MCF 10A (cell line): ENCODE data around the gene FGG. TPM values are rescaled to one million over a fixed set of nuclear protein-coding genes. Genes with fewer than 3 reads are reported as not detected.
A peak's percentile ranks its signal among the peaks of the same experiment; 100 is the strongest.

Experiments used
- BruUV-seq: library from RNA; stranded (reverse); fragments of 400-500 nt; replicated peaks from 2 replicates; lab custom pipeline; 2021; lab: Mats Ljungman, UMichigan
- CTCF ChIA-PET: fragments of 300-600 bp; sonication (Branson Sonifier 250); formaldehyde crosslinking; extraction: SDS; loops from one replicate; lab custom pipeline; 2021; ENCODE audit warnings: antibody characterized with exemption, inconsistent platforms; lab: Yijun Ruan, JAX
- POLR2A ChIA-PET: fragments of 300-600, 350-650 bp; sonication (Branson Sonifier 250); formaldehyde crosslinking; extraction: SDS; loops from one replicate; lab custom pipeline; 2020; ENCODE audit warnings: antibody characterized with exemption, inconsistent platforms; lab: Yijun Ruan, JAX
- DNase-seq: peaks from one replicate; pipeline ENCODE4 v3.0.0-alpha.2; 2018; ENCODE audit not compliant: unreplicated experiment
- H3K27ac Mint-ChIP-seq: one replicate; pipeline ENCODE4 v1.8.0; 2022; ENCODE audit warnings: mild to moderate bottlenecking, low read depth, mixed read lengths; ENCODE audit not compliant: unreplicated experiment
- H3K27me3 Mint-ChIP-seq: one replicate; pipeline ENCODE4 v1.8.0; 2022; ENCODE audit warnings: mixed read lengths; ENCODE audit not compliant: insufficient read depth, unreplicated experiment
- H3K36me3 Mint-ChIP-seq: one replicate; pipeline ENCODE4 v1.8.0; 2022; ENCODE audit warnings: mild to moderate bottlenecking, moderate library complexity, mixed read lengths; ENCODE audit not compliant: insufficient read depth, unreplicated experiment
- H3K4me1 Mint-ChIP-seq: one replicate; pipeline ENCODE4 v1.8.0; 2022; ENCODE audit warnings: mixed read lengths; ENCODE audit not compliant: insufficient read depth, unreplicated experiment
- H3K4me3 Mint-ChIP-seq: one replicate; pipeline ENCODE4 v1.8.0; 2022; ENCODE audit warnings: mild to moderate bottlenecking, moderate library complexity, mixed read lengths; ENCODE audit not compliant: unreplicated experiment
- H3K9me3 Mint-ChIP-seq: one replicate; pipeline ENCODE4 v1.8.0; 2022; ENCODE audit warnings: mixed read lengths; ENCODE audit not compliant: unreplicated experiment
- intact Hi-C: fragments of 100-400 bp; cut with micrococcal nuclease; formaldehyde crosslinking; loops from 2 replicates; pipeline ENCODE4 v1.14.1; 2022
- total RNA-seq: library from RNA; stranded (reverse); gene quantifications from 2 replicates; pipeline ENCODE4 v1.2.3, GENCODE V29; 2022
- TF ChIP-seq, protein P1 (sequence below): fragments of 200-600 bp; IDR thresholded peaks from one replicate; pipeline ENCODE4 v1.8.0; 2022; ENCODE audit warnings: antibody characterized with exemption, mild to moderate bottlenecking; ENCODE audit not compliant: unreplicated experiment

Gene FGG
- total RNA-seq, 1 experiment from 2014 or later = 3.2 TPM

DNA sequence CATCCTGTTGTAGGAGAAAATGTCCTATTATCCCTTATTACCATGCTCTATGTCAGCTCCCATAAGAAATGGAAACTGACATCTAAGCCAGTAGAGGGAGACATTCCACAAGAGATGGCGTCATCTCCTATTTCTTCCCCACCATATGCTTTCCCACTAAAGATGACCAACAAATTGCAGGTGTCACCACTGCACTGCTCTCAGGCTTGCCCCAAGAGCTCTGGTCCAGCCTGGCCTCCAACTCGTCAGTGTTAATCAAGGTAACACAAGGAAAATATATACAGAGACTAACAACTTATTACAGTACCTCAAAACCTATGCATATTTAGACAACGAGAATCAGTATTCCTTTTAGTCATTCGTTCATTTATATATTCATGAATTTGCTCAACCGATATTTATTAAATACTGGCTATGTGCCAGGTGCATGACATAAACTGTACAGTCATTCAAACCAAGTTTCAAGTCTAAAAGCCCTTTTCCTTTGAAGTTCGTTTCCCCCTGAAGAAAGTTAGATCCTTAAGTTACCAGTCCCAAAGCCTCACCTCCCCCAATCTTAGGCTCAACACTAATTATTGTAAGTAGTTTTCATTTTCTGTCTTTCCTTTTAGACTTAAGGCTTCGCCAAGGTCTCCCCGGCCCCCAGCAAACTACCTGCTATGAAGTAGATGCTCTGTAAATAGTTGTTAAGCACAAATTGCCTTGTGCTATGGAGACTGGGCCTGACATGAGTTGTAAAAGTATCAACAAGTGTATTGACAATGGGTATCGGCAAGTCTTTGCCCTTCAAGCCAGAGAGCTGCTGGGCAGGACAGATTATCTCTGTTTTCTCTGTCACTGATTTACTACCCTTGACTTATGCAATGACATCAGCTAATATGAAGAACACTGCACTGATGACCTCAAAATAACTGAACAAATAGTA lies 52.7 kb downstream of the FGG start:
- intact Hi-C loops = loop anchor here (1.0 to 10.0 kb wide), 5 partner anchors 59 to 815 kb away; partner anchors contain the start of gene MAP9
- CTCF ChIA-PET = interaction anchor here (0.5 to 15.2 kb wide), 39 partner anchors 9 to 1047 kb away, joined by 3 to 935 read pairs (median 4); partner anchors contain the start of genes FGG, LRAT and PLRG1
- Mint-ChIP-seq H3K4me3 (no peak overlapping the region), H3K27ac (no peak overlapping the region), H3K27me3 (no peaks in the 10 kb centered on the region), H3K36me3 (no peaks in the 10 kb centered on the region), H3K4me1 (peaks cover 18% of the 10 kb centered on the region), H3K9me3 (no peaks in the 10 kb centered on the region)
- TF ChIP-seq, protein P1, sequence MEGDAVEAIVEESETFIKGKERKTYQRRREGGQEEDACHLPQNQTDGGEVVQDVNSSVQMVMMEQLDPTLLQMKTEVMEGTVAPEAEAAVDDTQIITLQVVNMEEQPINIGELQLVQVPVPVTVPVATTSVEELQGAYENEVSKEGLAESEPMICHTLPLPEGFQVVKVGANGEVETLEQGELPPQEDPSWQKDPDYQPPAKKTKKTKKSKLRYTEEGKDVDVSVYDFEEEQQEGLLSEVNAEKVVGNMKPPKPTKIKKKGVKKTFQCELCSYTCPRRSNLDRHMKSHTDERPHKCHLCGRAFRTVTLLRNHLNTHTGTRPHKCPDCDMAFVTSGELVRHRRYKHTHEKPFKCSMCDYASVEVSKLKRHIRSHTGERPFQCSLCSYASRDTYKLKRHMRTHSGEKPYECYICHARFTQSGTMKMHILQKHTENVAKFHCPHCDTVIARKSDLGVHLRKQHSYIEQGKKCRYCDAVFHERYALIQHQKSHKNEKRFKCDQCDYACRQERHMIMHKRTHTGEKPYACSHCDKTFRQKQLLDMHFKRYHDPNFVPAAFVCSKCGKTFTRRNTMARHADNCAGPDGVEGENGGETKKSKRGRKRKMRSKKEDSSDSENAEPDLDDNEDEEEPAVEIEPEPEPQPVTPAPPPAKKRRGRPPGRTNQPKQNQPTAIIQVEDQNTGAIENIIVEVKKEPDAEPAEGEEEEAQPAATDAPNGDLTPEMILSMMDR = peak; percentile 78
- peak; percentile 77 for DNase-seq
- no TSS peak for BruUV-seq
- POLR2A ChIA-PET = interaction anchor here (0.6 to 2.8 kb wide), 5 partner anchors 10 to 63 kb away, joined by 3 to 11 read pairs (median 5); partner anchors contain the start of gene PLRG1

DNA sequence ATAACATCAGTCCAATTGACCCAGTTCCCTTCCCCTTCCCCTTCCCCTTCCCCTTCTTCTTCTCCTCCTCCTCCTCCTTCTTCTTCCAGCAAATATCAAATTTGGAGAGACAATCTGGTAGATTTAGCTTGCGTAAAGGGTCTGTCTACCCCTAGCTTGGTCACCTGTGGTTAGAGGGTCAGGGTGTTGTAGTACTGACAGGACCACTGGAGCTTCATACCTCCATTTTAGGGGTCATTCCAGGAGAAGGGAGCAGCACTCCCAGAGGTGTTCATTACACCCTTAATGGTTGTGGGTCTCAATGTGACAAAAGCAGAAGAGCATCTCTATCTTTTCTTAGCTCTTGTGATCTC lies 53.3 kb downstream of the FGG start:
- no peaks in the 10 kb centered on the region for H3K9me3 Mint-ChIP-seq
- BruUV-seq = no TSS peak
- no peak overlapping the region for H3K27ac Mint-ChIP-seq
- TF ChIP-seq, protein P1 = no peak
- no peaks in the 10 kb centered on the region for H3K27me3 Mint-ChIP-seq
- CTCF ChIA-PET = interaction anchor here (0.6 to 15.2 kb wide), 36 partner anchors 10 to 1047 kb away, joined by 3 to 935 read pairs (median 4); partner anchors contain the start of genes FGG, LRAT and PLRG1
- no peak overlapping the region for H3K4me3 Mint-ChIP-seq
- H3K36me3 Mint-ChIP-seq = no peaks in the 10 kb centered on the region
- POLR2A ChIA-PET = interaction anchor here (0.6 to 2.8 kb wide), 5 partner anchors 9 to 63 kb away, joined by 3 to 11 read pairs (median 5); partner anchors contain the start of gene PLRG1
- DNase-seq = no peak
- intact Hi-C loops = loop anchor here (1.0 to 10.0 kb wide), 5 partner anchors 59 to 816 kb away; partner anchors contain the start of gene MAP9
- H3K4me1 Mint-ChIP-seq = peaks cover 18% of the 10 kb centered on the region

Other genes starting within 250 kb of the FGG start
- 0.02 and 0.17 TPM in 2 replicates for gene DCHS2, start 120.9 kb downstream of the FGG start, total RNA-seq
- 107 and 136 TPM in 2 replicates for gene PLRG1, start 62.3 kb downstream of the FGG start, total RNA-seq
- not detected in 2 replicates for gene FGB, start 49.6 kb downstream of the FGG start, total RNA-seq
- gene FGA, start 21.9 kb downstream of the FGG start, total RNA-seq = not detected in 2 replicates
- gene LRAT, start 131.3 kb upstream of the FGG start, total RNA-seq = 3.5 and 5.8 TPM in 2 replicates
- gene RBM46, start 168.6 kb upstream of the FGG start, total RNA-seq = 0.21 and 0.29 TPM in 2 replicates